Measurements from ENCODE around the gene PMIS2. TPM values are rescaled to one million over a fixed set of nuclear protein-coding genes. Genes with fewer than 3 reads are reported as not detected.
A peak's percentile ranks its signal among the peaks of the same experiment; 100 is the strongest.

Gene PMIS2
- total RNA-seq, 1 donor from 2014 or later = not detected

DNA sequence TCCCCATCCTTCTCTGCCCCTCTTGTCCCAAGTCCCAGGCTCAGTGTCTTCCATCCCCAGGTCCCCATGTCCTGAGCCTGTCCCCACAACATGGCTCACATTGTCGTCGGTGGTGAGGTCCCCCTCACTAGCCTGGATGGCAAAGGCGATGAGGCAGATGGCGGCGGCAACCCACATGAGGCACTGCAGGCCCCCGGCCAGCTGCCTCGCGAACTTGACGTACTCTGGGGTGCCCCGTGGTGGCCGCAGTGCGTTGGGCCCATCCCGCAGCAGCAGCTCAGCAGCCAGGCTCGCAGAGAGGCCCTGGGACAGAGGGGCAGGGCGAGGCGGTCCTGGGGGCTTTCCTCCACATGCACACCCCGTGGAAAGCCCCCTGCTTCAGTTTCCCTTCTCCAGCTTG, 23.6 kb upstream of the PMIS2 start:
- TF ChIP-seq, protein P1, sequence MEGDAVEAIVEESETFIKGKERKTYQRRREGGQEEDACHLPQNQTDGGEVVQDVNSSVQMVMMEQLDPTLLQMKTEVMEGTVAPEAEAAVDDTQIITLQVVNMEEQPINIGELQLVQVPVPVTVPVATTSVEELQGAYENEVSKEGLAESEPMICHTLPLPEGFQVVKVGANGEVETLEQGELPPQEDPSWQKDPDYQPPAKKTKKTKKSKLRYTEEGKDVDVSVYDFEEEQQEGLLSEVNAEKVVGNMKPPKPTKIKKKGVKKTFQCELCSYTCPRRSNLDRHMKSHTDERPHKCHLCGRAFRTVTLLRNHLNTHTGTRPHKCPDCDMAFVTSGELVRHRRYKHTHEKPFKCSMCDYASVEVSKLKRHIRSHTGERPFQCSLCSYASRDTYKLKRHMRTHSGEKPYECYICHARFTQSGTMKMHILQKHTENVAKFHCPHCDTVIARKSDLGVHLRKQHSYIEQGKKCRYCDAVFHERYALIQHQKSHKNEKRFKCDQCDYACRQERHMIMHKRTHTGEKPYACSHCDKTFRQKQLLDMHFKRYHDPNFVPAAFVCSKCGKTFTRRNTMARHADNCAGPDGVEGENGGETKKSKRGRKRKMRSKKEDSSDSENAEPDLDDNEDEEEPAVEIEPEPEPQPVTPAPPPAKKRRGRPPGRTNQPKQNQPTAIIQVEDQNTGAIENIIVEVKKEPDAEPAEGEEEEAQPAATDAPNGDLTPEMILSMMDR (IDR thresholded peaks at IDR 0.05; ENCODE audit: unreplicated experiment) = no peak
- Mint-ChIP-seq H3K27me3 (ENCODE audit: unreplicated experiment) (peaks cover 36% of the 10 kb centered on the region), H3K4me3 (ENCODE audit: unreplicated experiment) (peak overlapping the region; percentile 28), H3K36me3 (ENCODE audit: low read depth, unreplicated experiment) (peaks cover under 1% of the 10 kb centered on the region), H3K27ac (ENCODE audit: unreplicated experiment) (no peak overlapping the region), H3K9me3 (ENCODE audit: unreplicated experiment) (no peaks in the 10 kb centered on the region), H3K4me1 (ENCODE audit: unreplicated experiment) (peaks cover under 1% of the 10 kb centered on the region)
- no peak for DNase-seq (ENCODE audit: low spot score)

DNA sequence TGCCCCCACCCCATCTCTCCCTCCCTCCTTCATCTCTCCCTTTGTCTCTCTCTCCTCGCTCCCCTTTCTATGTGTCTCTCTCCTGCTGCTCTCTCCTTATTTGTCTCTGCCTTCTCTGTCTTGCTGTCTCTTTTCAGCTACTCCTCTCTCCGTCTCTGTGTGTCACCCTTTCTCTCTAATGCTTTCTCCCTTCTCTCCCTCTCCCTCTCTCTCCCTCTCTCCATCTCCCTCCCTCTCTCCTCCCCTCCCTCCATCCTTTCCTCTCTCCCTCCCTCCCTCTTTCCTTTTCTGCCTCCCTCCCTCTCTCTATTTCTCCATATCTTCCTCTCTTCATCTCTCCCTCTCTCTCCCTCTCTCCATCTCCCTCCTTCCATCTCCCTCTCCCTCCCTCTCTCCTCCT, 23.2 kb upstream of the PMIS2 start:
- TF ChIP-seq, protein P1 (IDR thresholded peaks at IDR 0.05; ENCODE audit: unreplicated experiment) = no peak
- no peak for DNase-seq (ENCODE audit: low spot score)
- no peaks in the 10 kb centered on the region for H3K36me3 Mint-ChIP-seq (ENCODE audit: low read depth, unreplicated experiment)
- no peaks in the 10 kb centered on the region for H3K9me3 Mint-ChIP-seq (ENCODE audit: unreplicated experiment)
- peaks cover 35% of the 10 kb centered on the region for H3K27me3 Mint-ChIP-seq (ENCODE audit: unreplicated experiment)
- H3K4me1 Mint-ChIP-seq (ENCODE audit: unreplicated experiment) = no peaks in the 10 kb centered on the region
- H3K4me3 Mint-ChIP-seq (ENCODE audit: unreplicated experiment) = no peak overlapping the region
- H3K27ac Mint-ChIP-seq (ENCODE audit: unreplicated experiment) = peak overlapping the region; percentile 78

GRCh38 chr19:35563207-35563829, 22.7 kb upstream of the PMIS2 start, which contains the start of gene ATP4A:
ATP4A (minus strand) TSS chr19:35563658; CDS start chr19:35563629, 29 bp downstream.
- Mint-ChIP-seq H3K27ac (ENCODE audit: unreplicated experiment) (peak within 1 kb of the TSS; percentile 78), H3K9me3 (ENCODE audit: unreplicated experiment) (no peaks in the 10 kb centered on the region), H3K27me3 (ENCODE audit: unreplicated experiment) (peaks cover 32% of the 10 kb centered on the region), H3K4me3 (ENCODE audit: unreplicated experiment) (no peak within 1 kb of the TSS), H3K4me1 (ENCODE audit: unreplicated experiment) (no peaks in the 10 kb centered on the region), H3K36me3 (ENCODE audit: low read depth, unreplicated experiment) (no peaks in the 10 kb centered on the region)
- no peak for DNase-seq (ENCODE audit: low spot score)
- TF ChIP-seq, protein P1 (IDR thresholded peaks at IDR 0.05; ENCODE audit: unreplicated experiment) = no peak

DNA sequence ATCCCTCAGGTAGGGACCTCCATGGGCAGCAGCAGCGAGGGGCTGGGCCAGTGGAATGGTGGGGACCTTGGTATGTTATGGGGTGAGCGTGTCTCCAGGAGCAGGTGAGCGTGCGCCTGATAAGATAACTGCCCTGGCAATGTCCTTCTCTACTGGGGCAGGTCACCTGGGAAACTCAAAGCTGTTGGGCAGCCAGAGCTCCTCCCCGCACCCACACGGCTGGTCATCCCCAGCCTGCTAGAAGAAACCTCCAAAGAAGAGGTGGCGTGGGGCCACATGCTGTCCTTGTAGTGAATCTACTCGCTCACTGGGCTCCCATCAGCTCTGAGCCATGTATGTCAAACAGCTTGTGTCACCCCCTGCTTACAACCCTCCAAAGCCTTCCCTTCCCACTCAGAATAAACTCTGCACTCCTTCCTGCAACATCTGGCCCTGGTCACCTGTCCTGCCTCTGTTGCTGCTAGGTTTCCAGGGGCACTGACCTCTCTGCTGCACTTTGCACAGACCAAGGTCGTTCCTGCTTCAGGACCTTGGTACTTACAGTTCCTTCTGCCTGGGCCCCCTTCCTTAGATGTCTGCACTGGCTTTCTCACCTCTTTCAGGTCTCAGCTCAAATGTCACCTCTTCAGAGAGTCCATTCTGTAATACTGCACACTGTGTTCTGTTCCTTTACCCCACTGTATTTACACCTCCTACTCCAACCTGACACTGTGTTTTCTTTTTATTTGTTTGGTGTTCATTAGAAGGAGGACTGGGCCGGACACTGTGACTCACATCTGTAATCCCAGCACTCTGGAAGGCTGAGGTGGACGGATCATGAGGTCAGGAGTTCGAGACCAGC, 20.7 kb upstream of the PMIS2 start:
- no peaks in the 10 kb centered on the region for H3K9me3 Mint-ChIP-seq (ENCODE audit: unreplicated experiment)
- H3K27me3 Mint-ChIP-seq (ENCODE audit: unreplicated experiment) = peaks cover 24% of the 10 kb centered on the region
- H3K27ac Mint-ChIP-seq (ENCODE audit: unreplicated experiment) = no peak overlapping the region
- TF ChIP-seq, protein P1 (IDR thresholded peaks at IDR 0.05; ENCODE audit: unreplicated experiment) = no peak
- DNase-seq (ENCODE audit: low spot score) = no peak
- H3K4me3 Mint-ChIP-seq (ENCODE audit: unreplicated experiment) = no peak overlapping the region
- no peaks in the 10 kb centered on the region for H3K36me3 Mint-ChIP-seq (ENCODE audit: low read depth, unreplicated experiment)
- H3K4me1 Mint-ChIP-seq (ENCODE audit: unreplicated experiment) = no peaks in the 10 kb centered on the region

DNA sequence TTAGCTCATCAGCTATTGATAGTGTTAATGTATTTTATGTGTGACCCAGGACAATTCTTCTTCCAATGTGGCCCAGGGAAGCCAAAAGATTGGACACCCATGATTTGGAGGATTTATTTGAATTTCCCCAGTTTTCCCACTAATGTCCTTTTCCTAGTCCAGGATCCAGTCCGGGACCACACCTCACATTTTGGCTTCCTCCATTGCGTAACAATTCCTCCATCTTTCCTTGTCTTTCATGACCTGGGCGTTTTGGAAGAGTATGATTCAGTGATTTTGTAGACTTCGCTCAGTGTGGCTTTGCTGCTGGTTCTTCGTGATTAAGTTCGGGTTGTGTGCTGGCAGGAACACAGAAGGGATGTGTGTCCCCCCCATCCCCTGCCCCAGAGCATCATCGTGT, 19.2 kb upstream of the PMIS2 start:
- no peak overlapping the region for H3K4me3 Mint-ChIP-seq (ENCODE audit: unreplicated experiment)
- DNase-seq (ENCODE audit: low spot score) = no peak

More for the DNA sequence above, 19.2 kb upstream of the PMIS2 start:
- TF ChIP-seq, protein P1 (IDR thresholded peaks at IDR 0.05; ENCODE audit: unreplicated experiment) = no peak
- no peaks in the 10 kb centered on the region for H3K9me3 Mint-ChIP-seq (ENCODE audit: unreplicated experiment)
- H3K27me3 Mint-ChIP-seq (ENCODE audit: unreplicated experiment) = peaks cover 12% of the 10 kb centered on the region
- H3K4me1 Mint-ChIP-seq (ENCODE audit: unreplicated experiment) = no peaks in the 10 kb centered on the region
- no peak overlapping the region for H3K27ac Mint-ChIP-seq (ENCODE audit: unreplicated experiment)
- H3K36me3 Mint-ChIP-seq (ENCODE audit: low read depth, unreplicated experiment) = no peaks in the 10 kb centered on the region

All from endothelial cell (in vitro differentiated cells).